Measurements from ENCODE around the gene DOCK4.
"Not testable (repeated sequence)": the region's sequence is repeated elsewhere in the genome, so short reads cannot be mapped to it uniquely, and the experiment has no call there.

DOCK4 gene

GRCh38 chr7:112206238-112206990 is at the start of gene DOCK4, which contains the start of gene ZNF277:
Gene DOCK4, minus strand, starts transcription at chr7:112206399. Its CDS starts 261 bp downstream, at chr7:112206138.
Gene ZNF277, plus strand, starts transcription at chr7:112206695. Its CDS starts 22 bp downstream, at chr7:112206717.
- DNase-seq (ENCODE audit: low spot score), result peak; percentile 100

DNA sequence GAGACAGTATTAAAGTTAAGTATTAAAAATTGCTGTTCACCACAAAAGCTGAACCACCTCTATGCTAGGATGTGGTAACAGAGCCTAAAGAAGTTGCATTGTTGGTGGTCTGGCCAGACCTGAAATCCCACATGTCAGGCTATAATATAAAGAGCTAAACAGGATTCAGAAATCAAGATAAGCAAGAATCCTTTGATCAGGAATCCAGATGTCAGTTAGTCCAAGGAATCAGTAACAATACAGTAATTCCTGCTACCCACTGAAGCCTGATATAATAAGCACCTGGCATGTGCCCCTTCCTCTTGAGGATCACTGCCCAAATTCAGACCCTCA is 49.2 kb upstream of the DOCK4 start:
- no peak for DNase-seq (ENCODE audit: low spot score)

DNA sequence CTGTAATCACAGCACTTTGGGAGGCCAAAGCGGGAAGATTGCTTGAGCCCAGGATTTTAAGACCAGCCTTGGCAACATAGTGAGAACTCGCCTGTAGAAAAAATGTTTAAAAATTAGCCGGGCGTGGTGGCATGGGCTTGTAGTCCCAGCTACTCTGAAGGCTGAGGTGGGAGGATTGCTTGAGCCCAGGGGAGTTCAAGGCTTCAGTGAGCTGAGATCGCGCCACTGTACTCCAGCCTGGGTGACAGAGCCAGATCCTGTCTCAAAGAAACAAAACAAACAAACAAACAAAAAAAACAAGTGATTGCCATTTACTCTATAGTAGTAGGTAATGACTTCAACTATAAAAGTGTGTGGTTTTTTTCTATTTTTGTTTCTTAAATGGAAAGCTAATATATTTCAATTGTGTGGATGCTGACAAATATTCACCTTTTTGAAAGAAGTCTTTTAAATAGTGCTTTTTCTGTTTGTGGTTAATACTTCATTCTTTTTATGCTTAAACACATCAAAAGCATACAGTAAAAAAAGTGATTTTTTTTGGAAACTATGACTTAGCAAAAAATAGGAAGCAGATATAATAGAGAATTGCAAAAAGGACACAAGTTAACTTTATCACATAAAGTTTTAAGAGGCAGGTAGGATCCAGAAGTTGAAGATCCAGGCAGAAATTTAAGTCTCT is 48.6 kb upstream of the DOCK4 start:
- DNase-seq (ENCODE audit: low spot score), result no peak

DNA sequence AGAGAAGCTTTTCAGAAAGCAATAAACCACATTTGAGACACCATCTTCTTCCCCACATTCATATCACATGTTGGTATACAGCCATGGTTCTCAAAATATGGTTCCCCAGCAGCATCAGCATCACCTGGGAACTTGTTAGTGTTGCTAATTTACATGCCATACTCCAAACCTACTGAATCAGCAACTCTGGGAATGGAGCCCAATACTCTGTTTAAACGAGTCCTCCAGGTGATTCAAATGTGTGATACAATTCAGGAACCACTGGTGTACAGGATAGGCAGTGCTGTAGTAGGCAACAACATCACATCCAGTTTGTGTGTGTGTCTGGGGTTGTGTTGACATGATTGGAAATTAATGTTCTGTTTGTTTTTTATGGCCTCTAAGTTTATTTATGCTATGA is 48.0 kb upstream of the DOCK4 start:
- no peak for DNase-seq (ENCODE audit: low spot score)

DNA sequence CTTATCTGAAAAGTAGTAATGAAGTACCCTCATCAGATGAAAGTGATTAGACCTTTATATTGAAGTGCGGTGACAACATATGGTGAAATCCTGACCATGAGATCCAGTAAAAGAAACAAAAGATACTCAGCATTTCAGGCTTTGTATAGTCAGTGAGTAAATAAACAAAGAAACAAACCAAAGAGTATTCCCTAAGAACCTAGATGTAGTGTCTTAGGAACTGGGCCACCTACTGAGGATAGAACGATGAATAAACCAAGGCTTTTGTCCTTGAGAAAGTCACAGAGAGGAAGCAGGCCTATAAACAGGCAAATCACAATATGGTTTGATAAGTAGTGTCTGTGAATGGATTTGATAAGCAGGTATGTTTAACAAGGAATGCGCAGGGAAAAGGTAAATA is 46.5 kb upstream of the DOCK4 start:
- DNase-seq (ENCODE audit: low spot score), result peak; percentile 53

DNA sequence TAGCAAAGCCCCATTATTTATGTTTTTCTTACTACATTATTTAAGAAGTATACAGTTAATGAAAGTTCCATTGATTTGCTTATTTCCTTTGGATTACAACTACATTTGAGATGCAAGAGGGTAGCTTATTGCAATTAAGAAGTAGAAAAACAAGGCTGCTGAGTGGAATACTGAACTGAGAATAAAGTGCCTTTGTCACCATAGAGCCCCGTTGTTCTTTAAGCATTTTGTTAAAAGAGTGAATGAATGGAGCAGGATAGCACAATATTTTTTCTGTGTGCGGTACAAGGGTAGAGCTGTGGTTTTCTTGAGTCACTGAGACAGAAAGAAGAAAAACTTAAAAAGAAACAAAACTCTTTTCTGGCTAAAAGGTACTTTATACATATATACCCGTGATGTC is 45.9 kb upstream of the DOCK4 start:
- peak; percentile 95 for DNase-seq (ENCODE audit: low spot score)

DNA sequence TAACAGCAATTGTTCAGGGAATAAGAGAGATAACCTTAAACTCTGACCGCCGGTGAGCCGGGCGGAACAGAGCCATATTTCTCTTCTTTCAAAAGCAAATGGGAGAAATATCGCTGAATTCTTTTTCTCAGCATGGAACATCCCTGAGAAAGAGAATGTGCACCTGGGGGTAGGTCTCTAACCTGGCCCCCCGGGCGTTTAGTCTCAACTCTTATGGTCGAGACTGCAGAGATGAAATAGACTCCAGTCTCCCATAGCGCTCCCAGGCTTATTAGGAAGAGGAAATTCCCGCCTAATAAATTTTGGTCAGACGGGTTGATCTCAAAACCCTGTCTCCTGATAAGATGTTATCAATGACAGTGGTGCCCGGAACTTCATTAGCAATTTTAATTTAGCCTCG is 43.8 kb upstream of the DOCK4 start:
- DNase-seq (ENCODE audit: low spot score), result not testable (repeated sequence)

DNA sequence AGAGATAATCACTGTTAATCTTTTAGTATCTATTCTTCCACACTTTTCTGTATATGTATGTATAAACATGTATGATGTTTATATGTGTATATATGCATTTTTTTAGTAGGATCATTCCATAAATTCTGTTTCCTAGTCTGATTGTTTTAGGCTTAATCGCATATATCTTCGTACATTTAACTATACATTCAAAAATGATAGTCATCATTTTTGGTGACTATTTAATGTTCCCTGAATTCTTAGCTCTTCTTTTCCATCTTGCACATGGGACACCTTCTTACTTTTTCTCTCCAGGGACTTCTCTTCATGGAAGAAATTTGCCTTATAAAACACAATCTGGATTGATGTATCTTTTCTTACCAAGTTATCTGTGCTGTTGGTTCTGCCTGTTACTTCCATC is 42.4 kb upstream of the DOCK4 start:
- DNase-seq (ENCODE audit: low spot score), result no peak

DNA sequence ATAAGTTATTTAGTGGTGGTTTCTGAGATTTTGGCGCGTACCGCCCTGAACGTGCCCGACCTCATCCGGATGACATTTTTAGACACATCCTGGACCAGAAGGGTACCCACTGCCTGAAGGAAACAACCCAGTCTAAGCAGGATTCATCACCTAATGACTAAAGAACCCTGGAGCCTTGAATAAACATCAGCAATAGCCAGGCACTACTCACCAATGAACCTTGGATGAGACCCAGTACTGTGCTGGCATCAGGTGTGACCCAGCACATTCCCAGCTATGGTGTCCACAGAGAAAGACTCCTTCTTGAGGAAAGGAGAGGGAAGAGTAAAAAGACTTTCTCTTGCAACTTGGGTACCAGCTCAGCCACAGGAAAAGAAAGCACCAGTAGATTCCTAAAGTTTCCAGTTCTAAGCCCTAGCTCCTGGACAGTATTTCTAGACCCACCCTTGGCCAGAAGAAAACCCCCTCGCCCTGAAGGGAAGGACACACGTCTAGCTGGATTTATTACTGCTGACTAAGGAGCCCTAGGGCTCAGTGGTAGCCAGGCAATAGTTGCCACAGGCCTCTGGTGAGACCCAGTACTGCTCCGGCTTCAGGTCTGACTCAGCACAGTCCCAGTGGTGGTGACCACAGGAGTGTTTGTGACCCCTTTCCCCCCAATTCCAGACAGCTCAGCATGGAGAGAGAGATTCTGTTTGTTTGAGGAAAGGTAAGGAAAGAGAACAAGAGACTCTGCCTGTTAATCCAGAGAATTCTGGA is 32.8 kb upstream of the DOCK4 start:
- DNase-seq (ENCODE audit: low spot score), result no peak

DNA sequence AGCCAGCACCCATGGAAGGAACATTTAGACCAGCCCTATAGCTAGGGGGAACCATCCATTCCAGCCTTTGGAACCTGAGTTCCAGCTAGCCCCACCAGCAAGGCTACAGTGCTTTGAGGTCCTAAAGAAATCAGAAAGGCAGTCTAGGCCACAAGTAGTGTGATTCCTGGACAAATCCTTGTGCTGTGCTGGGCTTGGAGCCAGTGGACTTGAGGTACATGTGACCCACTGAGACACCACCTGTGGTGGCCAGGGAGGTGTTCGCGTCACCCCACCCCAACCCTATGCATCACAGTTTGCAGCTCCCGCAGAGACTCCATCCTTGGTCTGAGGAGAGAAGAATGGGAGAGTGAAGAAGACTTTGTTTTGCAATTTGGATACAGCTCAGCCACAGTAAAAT is 32.1 kb upstream of the DOCK4 start:
- DNase-seq (ENCODE audit: low spot score), result no peak

DNA sequence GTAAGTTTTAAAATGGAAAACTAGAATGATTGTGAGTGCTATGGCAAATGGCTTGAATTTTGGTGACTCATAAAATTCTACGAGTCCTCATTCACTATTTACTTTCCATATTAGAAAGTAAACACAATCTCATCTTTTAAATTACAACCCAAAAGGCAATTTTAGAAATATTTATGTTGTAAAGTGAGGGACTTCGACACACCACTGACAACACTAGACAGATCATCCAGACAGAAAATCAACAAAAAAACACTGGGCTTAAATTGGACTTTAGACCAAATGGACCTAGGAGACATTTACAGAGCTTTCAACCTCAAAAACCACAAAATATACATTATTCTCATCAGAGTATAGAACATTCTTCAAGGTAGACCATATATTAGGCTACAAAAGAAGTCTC is 30.4 kb upstream of the DOCK4 start:
- DNase-seq (ENCODE audit: low spot score), result no peak

DNA sequence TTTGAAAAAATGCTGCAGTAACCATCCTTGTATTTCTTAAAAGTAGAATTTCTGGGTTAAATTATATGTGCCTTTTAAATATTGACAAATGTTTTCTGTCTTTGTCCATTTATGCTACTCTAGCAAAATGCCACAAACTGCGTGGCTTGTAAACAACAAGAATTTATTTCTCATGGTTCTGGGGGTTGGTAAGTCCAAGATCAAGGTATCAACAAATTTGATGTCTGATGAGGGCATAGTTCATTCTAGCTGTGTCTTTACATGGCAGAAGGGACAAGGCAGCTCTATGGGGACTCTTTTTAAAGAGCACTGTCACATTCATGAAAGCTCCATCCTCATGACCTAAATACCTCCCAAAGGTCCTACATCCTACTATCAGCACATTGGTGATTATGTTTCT is 27.9 kb upstream of the DOCK4 start:
- DNase-seq (ENCODE audit: low spot score), result no peak

DNA sequence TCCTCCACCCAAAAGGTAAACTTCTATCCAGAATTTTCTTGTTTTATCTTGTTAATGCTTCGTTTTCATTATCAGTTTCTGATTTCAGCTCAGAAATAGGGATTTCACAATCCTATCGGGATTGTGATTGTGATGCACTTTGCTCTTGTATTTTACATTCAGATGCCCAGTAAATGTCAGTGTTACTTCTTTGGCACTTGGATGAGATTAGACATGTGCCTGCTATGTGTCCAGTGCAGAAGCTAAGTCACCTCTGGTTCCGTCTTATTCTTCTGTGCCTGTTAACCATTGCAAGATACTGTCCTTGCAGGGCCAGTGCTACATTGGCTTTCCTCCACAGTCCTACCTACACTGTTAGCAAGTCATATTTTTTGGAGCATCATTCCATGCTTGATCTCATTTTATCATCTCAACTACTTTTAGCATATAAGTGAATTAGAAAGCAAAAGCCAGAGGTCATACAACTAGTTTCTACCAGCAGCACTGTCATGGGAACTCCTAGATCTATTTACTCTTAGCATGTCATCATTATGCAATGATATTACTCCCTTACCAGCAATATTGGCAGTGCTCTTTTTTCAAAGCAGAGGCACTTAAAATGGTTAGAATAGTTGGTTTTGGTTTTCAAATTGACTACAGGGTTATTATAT is 27.0 kb upstream of the DOCK4 start:
- DNase-seq (ENCODE audit: low spot score), result no peak

- DNase-seq (ENCODE audit: low spot score), result no peak
These were observed 26.2 kb upstream of the DOCK4 start for GRCh38 chr7:112232212-112232978.

DNA sequence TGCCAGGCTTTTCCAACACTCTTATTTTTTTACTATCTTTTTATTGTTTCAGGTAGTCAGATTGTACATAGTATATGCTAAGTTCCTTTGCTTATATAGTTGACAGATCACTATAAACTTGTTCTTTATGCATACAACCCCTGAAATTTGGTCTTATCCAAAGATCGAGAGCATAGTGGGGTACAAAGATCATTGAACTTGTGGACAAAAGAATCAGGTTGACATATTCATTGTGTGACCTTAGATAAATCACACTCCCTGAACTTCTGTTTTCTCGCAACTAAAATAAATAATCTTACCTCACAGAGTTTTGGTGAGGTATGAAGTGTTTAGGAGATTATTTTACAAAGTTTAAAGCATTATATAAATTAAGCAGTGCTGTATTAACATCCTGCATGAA is 22.4 kb upstream of the DOCK4 start:
- DNase-seq (ENCODE audit: low spot score), result no peak

- no peak for DNase-seq (ENCODE audit: low spot score)
These were observed 20.6 kb upstream of the DOCK4 start for GRCh38 chr7:112226701-112227276.

DNA sequence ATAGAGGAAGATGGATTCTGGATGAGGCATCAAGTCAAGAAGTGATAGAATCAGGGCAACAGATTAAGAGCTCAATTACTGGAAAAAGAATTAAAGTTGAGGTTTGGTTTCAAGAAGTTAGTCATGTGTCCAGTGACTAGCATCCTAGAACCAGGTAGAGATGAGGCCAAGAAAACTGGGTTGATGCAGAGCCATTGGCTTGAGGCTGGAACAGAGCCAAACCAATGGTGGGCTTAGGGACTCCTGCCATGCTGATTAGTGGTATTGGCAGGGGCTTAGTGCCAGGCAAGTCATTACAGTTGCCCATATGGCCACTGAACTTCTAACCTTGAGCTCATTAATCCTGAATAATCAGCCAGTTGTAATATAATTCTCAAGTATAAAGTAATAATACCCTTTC is 18.8 kb upstream of the DOCK4 start:
- DNase-seq (ENCODE audit: low spot score), result no peak

DNA sequence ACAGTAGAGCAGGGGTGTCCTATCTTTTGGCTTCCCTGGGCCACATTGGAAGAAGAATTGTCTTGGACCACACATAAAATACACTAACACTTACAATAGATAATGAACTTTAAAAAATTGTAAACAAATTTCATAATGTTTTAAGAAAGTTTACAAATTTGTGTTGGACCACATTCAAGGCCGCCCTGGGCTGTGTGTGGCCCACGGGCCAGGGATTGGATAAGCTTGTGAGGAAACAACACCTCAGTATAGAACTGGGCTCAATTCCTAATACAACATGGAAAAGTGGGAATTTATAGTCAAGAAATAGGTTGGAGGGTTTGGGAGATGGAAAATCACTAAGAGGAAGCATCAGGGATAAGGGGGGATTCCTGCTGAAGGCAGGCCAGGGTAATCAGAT is 18.0 kb upstream of the DOCK4 start:
- DNase-seq (ENCODE audit: low spot score), result no peak

DNA sequence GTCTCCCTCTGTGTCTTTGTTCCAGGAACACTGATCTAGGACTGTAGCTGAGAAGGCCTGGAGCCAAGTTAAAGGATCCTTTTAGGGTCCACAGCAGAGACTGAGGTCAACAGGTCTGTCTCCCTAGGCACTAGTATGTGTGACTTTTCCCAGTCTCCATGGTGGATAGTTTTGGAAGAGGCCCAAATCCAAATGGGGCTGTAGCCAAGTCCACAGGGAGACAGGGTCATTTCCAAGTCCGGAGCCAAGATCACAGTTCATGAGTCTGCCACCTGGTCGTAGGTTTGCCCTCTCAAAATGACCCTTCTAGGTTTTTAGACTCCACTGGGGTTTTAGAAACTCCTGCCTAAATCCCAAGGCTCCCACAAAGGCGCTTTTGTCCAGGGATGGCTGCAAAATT is 17.1 kb upstream of the DOCK4 start:
- no peak for DNase-seq (ENCODE audit: low spot score)

DNA sequence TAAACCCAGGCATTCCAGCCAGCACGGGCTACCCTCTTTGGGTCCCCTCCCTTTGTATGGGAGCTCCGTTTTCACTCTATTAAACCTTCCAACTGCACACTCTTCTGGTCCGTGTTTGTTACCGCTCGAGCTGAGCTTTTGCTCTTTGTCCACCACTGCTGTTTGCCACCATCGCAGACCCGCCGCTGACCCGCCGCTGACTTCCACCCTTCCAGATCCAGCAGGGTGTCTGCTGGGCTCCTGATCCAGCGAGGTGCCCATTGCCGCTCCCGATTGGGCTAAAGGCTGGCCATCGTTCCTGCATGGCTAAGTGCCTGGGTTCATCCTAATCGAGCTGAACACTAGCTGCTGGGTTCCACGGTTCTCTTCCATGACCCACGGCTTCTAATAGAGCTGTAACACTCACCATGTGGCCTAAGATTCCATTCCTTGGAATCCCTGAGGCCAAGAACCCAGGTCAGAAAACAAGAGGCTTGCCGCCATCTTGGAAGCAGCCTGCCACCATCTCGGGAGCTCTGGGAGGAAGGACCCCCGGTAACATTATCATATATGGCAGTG is 14.8 kb upstream of the DOCK4 start:
- no peak for DNase-seq (ENCODE audit: low spot score)

DNA sequence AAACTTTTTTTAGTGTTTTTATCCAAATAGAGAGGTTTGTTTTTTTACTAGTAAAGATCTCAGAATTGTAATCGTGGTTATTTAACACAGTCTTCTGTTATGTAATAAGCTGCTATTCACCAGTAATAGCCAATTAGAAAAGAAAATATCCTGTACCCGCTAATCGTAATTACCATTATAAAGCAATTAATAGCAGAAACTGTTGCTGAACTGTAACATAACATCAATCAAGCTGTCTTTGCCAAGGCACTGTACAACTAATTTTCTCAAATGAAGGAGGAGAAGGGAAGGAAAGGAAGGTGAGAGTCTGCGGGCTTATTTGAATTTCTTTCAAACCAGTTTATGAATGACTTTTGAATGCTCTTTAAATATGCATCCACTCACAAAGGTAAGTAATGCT is 9.6 kb upstream of the DOCK4 start:
- no peak for DNase-seq (ENCODE audit: low spot score)

All from pons (tissue), 1 donor.